Keratinocyte (primary cell): Measurements from ENCODE around the gene MED15. TPM values are rescaled to one million over a fixed set of nuclear protein-coding genes. Genes with fewer than 3 reads are reported as not detected.

Source experiments
- DNase-seq: peaks from one replicate; pipeline ENCODE4 v3.0.0-alpha.2; 2011; ENCODE audit warnings: low read depth, missing footprints, low spot score
- FAIRE-seq: peaks from 2 replicates; lab custom pipeline; 2011; peaks lifted over from hg19 to GRCh38; lab: Jason Lieb, UNC
- H2AFZ ChIP-seq: 2 replicates; pipeline ENCODE4 v1.6.0; 2012; ENCODE audit warnings: low read length, control low read depth, inconsistent platforms; ENCODE audit not compliant: control insufficient read depth
- H3K27ac ChIP-seq: 2 replicates; pipeline ENCODE4 v1.5.1; 2011; ENCODE audit warnings: low read length; ENCODE audit not compliant: control insufficient read depth, insufficient read depth
- H3K27me3 ChIP-seq: 3 replicates; pipeline ENCODE4 v1.6.0; 2011; ENCODE audit warnings: low read length; ENCODE audit not compliant: control insufficient read depth, insufficient read depth; ENCODE audit errors: extremely low read depth
- H3K36me3 ChIP-seq, 2 experiments: 2 replicates in 1 of 2; 3 replicates in 1 of 2; pipeline ENCODE4 v1.5.1; 2011; ENCODE audit warnings: low read length in 2 of 2, mild to moderate bottlenecking in 1 of 2; ENCODE audit not compliant: control insufficient read depth in 2 of 2, insufficient read depth in 2 of 2; ENCODE audit errors: extremely low read depth in 1 of 2
- H3K4me1 ChIP-seq: 3 replicates; pipeline ENCODE4 v1.5.1; 2011; ENCODE audit warnings: low read length; ENCODE audit not compliant: control insufficient read depth, insufficient read depth; ENCODE audit errors: extremely low read depth
- H3K4me2 ChIP-seq: 3 replicates; pipeline ENCODE4 v1.6.0; 2011; ENCODE audit warnings: low read depth, low read length; ENCODE audit not compliant: control insufficient read depth, insufficient read depth; ENCODE audit errors: extremely low read depth
- H3K4me3 ChIP-seq, 3 experiments: fragments of 200-600 bp in 1 of 3; sonication (generic) in 1 of 3; 2 replicates in 2 of 3; 3 replicates in 1 of 3; pipeline ENCODE4 v1.5.1; 2011 to 2016; ENCODE audit warnings: low read length in 3 of 3, mild to moderate bottlenecking in 3 of 3, control low read depth in 2 of 3, inconsistent platforms in 1 of 3, low read depth in 1 of 3, mixed read lengths in 1 of 3, mixed run types in 1 of 3, moderate library complexity in 1 of 3; ENCODE audit not compliant: control insufficient read depth in 2 of 3, insufficient read depth in 2 of 3; ENCODE audit errors: extremely low read depth in 1 of 3
- H3K79me2 ChIP-seq: 2 replicates; pipeline ENCODE4 v1.6.0; 2012; ENCODE audit warnings: low read length; ENCODE audit not compliant: control insufficient read depth, insufficient read depth
- H3K9ac ChIP-seq: 3 replicates; pipeline ENCODE4 v1.6.0; 2011; ENCODE audit warnings: low read length; ENCODE audit not compliant: control insufficient read depth, insufficient read depth; ENCODE audit errors: extremely low read depth
- H3K9me1 ChIP-seq: 3 replicates; pipeline ENCODE4 v1.6.0; 2011; ENCODE audit warnings: low read length; ENCODE audit not compliant: control insufficient read depth, insufficient read depth; ENCODE audit errors: extremely low read depth
- H3K9me3 ChIP-seq: 2 replicates; pipeline ENCODE4 v1.5.1; 2012; ENCODE audit warnings: low read depth, low read length; ENCODE audit not compliant: control insufficient read depth
- H4K20me1 ChIP-seq: 3 replicates; pipeline ENCODE4 v1.6.0; 2011; ENCODE audit warnings: low read length; ENCODE audit not compliant: control insufficient read depth, insufficient read depth; ENCODE audit errors: extremely low read depth
- EZH2 ChIP-seq: IDR thresholded peaks from one replicate; pipeline ENCODE4 v1.6.1; 2012; ENCODE audit warnings: inconsistent platforms, mild to moderate bottlenecking, low read length, moderate library complexity
- dilution Hi-C: fragments of 300-500 bp; cut with MboI; formaldehyde crosslinking; loops from one replicate; pipeline ENCODE4 v1.7.0; 2020; ENCODE audit warnings: low sequenced_read_pairs; ENCODE audit not compliant: extremely low pct_ligation_motif_present
- polyA plus RNA-seq, 5 experiments: library from polyadenylated mRNA; depleted of rRNA in 3 of 5; stranded (reverse) in 3 of 5; stranded (forward) in 1 of 5; unstranded in 1 of 5; fragments of >200 nt; gene quantifications; 1 replicate in 1 of 5; 2 replicates in 3 of 5; 3 replicates in 1 of 5; pipeline versions ENCODE4 v1.2.1 to v1.2.3, GENCODE V29; 2011 to 2012; ENCODE audit warnings: missing spikeins in 2 of 5, low read depth in 1 of 5, low replicate concordance in 1 of 5
- TF ChIP-seq, protein P1 (sequence below), 3 experiments: IDR thresholded peaks in 1 of 3; conservative IDR thresholded peaks in 1 of 3; optimal IDR thresholded peaks in 1 of 3; 2 replicates in 2 of 3; 3 replicates in 1 of 3; pipeline versions ENCODE3 to v1.5.1; 2011; ENCODE audit warnings: low read length in 3 of 3, mild to moderate bottlenecking in 3 of 3, moderate library complexity in 2 of 3, control low read depth in 1 of 3, inconsistent platforms in 1 of 3; ENCODE audit not compliant: insufficient read depth in 2 of 3; ENCODE audit errors: extremely low read depth in 1 of 3

MED15 gene
- polyA plus RNA-seq, 1 donor (not counting 4 experiments of a cell fraction or from before 2014, with no cell fraction given): 24.9 TPM

DNA sequence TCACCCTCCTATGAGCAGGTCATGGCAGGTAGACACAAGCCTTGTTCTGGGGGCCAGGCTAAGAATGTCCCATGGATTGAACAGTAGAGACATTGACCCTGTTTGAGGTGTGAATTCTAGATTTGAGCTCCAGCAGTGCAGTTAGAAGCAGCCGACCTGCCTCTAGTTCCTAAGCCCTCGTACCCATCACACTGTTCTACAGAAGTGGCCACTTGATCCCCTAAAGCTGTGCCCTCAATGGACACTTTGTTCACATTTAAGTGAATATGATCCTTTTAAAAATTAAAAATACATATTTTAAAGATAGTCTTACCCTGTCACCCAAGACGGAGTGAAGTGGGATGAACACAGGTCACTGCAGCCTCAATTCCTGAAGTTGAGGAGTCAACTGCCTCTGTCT is 122.0 kb downstream of the MED15 start:
- Histone ChIP-seq H3K9ac (no peak overlapping the region), H3K36me3 (no peaks in the 10 kb centered on the region), H3K27ac (no peak overlapping the region), H2AFZ (no peak overlapping the region), H3K9me1 (no peaks in the 10 kb centered on the region), H3K4me1 (no peaks in the 10 kb centered on the region), H3K4me2 (no peak overlapping the region), H3K4me3 (no peak overlapping the region), H3K79me2 (no peaks in the 10 kb centered on the region), H4K20me1 (no peaks in the 10 kb centered on the region), H3K27me3 (peaks cover 1% of the 10 kb centered on the region), H3K9me3 (no peaks in the 10 kb centered on the region)
- dilution Hi-C loops: no loop called here
- DNase-seq: no peak
- TF ChIP-seq, protein P1, sequence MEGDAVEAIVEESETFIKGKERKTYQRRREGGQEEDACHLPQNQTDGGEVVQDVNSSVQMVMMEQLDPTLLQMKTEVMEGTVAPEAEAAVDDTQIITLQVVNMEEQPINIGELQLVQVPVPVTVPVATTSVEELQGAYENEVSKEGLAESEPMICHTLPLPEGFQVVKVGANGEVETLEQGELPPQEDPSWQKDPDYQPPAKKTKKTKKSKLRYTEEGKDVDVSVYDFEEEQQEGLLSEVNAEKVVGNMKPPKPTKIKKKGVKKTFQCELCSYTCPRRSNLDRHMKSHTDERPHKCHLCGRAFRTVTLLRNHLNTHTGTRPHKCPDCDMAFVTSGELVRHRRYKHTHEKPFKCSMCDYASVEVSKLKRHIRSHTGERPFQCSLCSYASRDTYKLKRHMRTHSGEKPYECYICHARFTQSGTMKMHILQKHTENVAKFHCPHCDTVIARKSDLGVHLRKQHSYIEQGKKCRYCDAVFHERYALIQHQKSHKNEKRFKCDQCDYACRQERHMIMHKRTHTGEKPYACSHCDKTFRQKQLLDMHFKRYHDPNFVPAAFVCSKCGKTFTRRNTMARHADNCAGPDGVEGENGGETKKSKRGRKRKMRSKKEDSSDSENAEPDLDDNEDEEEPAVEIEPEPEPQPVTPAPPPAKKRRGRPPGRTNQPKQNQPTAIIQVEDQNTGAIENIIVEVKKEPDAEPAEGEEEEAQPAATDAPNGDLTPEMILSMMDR (optimal IDR thresholded peaks at IDR 0.05 in 1 of 3, IDR thresholded peaks at IDR 0.05 in 1 of 3, conservative IDR thresholded peaks at IDR 0.05 in 1 of 3; ENCODE audit: extremely low read depth in 1 of 3, insufficient read depth in 2 of 3, low read length in 3 of 3): no peak
- TF ChIP-seq EZH2: no peak
- no peak for FAIRE-seq

DNA sequence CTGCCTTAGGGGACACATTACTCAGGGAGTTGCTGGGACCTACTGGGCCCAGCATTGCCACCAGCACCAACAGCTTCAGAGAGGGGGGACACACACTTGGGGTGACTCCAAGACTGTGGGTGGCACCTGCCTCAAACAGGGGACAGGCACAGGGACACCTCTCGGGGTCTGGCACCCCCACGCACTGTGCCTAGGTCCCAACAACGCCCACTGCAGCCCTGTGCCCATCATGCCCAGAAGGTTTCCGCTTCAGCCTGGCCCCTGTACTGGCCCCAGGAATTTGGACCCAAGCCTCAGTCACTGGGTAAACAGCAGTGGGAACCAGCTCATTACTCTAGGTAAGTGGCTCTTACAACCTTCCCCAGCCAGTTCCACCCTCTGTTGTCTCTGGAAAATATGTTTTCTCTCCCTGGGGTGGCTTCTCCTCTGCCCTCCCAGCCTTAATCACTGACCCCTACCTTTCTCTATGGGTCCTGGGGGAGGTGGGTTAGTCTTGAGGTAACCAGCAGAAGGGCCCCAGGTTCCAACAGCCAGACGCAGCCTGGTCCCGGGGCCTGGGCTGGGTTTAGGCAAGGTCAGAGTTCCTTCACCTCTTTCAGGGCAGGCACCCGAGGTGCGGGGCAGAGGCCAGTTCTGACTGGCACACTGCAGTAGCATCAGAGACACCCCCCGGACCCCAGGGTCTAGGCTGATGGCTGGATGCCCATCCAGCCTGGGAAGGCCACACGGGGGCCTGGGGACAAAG is 123.6 kb downstream of the MED15 start:
- Histone ChIP-seq H3K36me3 (no peaks in the 10 kb centered on the region), H3K9ac (no peak overlapping the region), H2AFZ (no peak overlapping the region), H3K79me2 (no peaks in the 10 kb centered on the region), H3K4me1 (no peaks in the 10 kb centered on the region), H3K27me3 (peaks cover 8% of the 10 kb centered on the region), H4K20me1 (no peaks in the 10 kb centered on the region), H3K9me3 (no peaks in the 10 kb centered on the region), H3K9me1 (no peaks in the 10 kb centered on the region), H3K4me2 (no peak overlapping the region), H3K27ac (no peak overlapping the region), H3K4me3 (no peak overlapping the region)
- no peak for TF ChIP-seq EZH2
- TF ChIP-seq, protein P1 (optimal IDR thresholded peaks at IDR 0.05 in 1 of 3, IDR thresholded peaks at IDR 0.05 in 1 of 3, conservative IDR thresholded peaks at IDR 0.05 in 1 of 3; ENCODE audit: extremely low read depth in 1 of 3, insufficient read depth in 2 of 3, low read length in 3 of 3): no peak
- DNase-seq (no peak), FAIRE-seq (no peak)
- dilution Hi-C loops: no loop called here
